Esophagus muscularis mucosa (tissue), 3 donors: ENCODE data around the gene TTC9.

Experiments
- CTCF ChIP-seq, 3 experiments: fragments of 200-600 bp in 2 of 3; fragments of 450-650 bp in 1 of 3; sonication (generic) in 2 of 3; IDR thresholded peaks; one replicate each; pipeline ENCODE4 v1.5.1; 2017 to 2019; ENCODE audit warnings: antibody characterized with exemption in 3 of 3, mild to moderate bottlenecking in 2 of 3, moderate library complexity in 1 of 3
- POLR2A ChIP-seq: fragments of 450-650 bp; IDR thresholded peaks from one replicate; pipeline ENCODE4 v1.6.1; 2017; ENCODE audit warnings: antibody characterized with exemption, moderate library complexity, mild to moderate bottlenecking, low read depth
- POLR2AphosphoS5 ChIP-seq, 2 donors: sonication (generic); formaldehyde crosslinking; IDR thresholded peaks; one replicate each; pipeline ENCODE4 v1.6.1; 2017; ENCODE audit warnings: antibody characterized with exemption in 2 of 2

GRCh38 chr14:70709726-70710382 is 68.1 kb downstream of the TTC9 start:
- no peak for TF ChIP-seq CTCF (IDR thresholded peaks at IDR 0.05)
- TF ChIP-seq POLR2A: no peak
- no peak for TF ChIP-seq POLR2AphosphoS5 (IDR thresholded peaks at IDR 0.05)
